ENCODE data around the gene TRERF1.
"Not testable (repeated sequence)": the region's sequence is repeated elsewhere in the genome, so short reads cannot be mapped to it uniquely, and the experiment has no call there.

TRERF1 gene

DNA sequence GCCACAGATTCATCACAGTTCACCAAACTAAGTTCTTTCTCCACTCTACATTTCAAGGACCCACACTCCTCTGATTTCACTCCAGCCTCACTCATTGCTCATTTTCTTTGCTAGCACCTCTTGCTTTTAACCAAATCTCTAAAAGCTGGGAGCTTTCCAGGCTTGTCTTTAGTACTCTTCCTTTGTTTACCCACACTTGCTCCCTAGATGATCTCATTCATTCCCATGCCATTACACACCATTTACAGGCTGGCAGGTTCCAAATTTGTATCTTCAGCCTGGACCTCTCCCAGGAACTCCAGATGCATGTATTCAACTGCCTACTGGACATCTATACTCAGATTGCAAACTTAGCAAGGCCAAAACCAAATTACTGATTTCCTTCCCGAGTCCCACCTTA lies 251.7 kb downstream of the TRERF1 start:
- TF ChIP-seq, protein P1, sequence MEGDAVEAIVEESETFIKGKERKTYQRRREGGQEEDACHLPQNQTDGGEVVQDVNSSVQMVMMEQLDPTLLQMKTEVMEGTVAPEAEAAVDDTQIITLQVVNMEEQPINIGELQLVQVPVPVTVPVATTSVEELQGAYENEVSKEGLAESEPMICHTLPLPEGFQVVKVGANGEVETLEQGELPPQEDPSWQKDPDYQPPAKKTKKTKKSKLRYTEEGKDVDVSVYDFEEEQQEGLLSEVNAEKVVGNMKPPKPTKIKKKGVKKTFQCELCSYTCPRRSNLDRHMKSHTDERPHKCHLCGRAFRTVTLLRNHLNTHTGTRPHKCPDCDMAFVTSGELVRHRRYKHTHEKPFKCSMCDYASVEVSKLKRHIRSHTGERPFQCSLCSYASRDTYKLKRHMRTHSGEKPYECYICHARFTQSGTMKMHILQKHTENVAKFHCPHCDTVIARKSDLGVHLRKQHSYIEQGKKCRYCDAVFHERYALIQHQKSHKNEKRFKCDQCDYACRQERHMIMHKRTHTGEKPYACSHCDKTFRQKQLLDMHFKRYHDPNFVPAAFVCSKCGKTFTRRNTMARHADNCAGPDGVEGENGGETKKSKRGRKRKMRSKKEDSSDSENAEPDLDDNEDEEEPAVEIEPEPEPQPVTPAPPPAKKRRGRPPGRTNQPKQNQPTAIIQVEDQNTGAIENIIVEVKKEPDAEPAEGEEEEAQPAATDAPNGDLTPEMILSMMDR (IDR thresholded peaks at IDR 0.05; ENCODE audit: low read depth, low read length): no peak
- no peak overlapping the region for H3K4me3 ChIP-seq (replicated peaks in 1 of 2; ENCODE audit: low read depth in 2 of 2, low read length in 2 of 2)
- DNase-seq (ENCODE audit: low read depth in 2 of 2): peak; percentile 89 to 93

DNA sequence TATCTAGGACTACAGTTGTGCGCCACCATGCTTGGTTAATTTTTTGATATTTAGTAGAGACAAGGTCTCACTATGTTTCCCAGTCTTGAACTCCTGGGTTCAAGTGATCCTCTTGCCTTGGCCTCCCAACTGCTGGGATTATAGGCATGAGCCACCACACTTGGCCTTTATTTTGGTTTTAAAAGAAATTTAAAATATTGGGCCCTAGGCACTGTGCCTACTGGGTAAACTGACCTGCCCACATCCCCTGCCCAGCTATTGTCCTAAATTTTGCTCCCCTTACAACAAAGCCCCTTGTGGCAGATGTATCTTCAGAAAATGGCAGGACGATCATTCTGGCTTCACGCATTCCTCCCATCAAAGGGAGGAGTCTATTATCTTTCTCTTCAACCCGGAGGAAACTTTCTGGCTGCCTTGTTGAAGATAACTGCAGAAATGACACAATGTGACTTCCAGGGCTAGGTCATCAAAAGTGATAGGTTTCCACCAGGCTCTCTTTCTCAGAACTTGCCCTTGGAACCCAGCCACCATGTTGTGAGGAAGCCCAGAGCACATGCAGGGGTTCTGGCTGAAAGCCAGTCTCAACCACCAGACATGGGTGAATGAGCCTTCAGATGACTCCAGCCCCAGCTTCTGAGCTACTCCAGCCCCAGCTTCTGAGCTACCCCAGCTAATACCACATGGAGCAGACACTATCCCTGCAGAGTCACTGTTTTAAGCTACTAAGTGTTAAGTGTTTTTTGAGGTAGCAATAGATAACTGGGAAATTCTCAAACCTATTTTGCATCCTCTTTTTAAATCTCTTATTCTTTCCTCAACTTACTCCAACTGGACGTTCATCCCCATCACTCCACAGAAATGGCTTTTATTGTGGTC lies 252.4 kb downstream of the TRERF1 start:
- peak; percentile 66 to 73 for DNase-seq (ENCODE audit: low read depth in 2 of 2)
- TF ChIP-seq, protein P1 (IDR thresholded peaks at IDR 0.05; ENCODE audit: low read depth, low read length): no peak
- no peak overlapping the region for H3K4me3 ChIP-seq (replicated peaks in 1 of 2; ENCODE audit: low read depth in 2 of 2, low read length in 2 of 2)

DNA sequence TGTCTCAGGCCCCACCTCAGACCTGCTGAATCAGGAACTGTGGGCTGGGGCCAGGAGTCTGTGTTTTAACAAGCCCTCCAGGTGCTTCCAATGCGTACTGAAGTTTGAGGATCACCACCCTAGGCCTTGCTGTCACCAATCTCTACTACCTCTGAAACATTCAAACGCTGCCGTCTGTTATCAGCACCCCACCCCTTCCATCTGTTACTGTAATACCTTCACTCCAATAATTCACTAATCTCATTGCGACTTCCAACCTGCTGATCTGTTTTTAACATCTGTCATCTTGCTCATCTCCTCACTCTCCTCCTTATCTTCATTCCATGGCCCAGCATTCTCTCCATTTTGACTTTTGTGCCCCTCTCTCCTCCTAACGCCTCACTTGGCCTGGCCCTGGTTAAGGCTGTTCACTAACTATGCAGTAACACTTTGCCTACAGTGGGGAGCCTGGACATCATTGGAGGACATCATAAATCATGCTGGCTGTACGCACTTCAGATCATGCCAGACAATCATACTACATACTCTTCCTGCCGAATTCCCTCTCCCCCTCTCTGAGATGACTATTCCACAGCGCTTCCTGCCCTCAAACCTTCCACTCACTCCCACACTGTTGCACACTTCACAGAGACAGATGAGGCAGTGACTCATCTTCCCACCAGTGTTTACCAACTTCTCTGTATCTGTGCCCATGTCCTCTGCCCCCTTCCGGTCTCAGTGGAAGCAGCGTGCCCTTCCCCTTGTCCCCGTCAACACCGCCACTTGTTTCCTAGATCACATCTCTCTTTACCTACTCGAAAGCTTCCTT lies 254.0 kb downstream of the TRERF1 start:
- peak; percentile 72 to 82 for DNase-seq (ENCODE audit: low read depth in 2 of 2)
- TF ChIP-seq, protein P1 (IDR thresholded peaks at IDR 0.05; ENCODE audit: low read depth, low read length): no peak
- H3K4me3 ChIP-seq (replicated peaks in 1 of 2; ENCODE audit: low read depth in 2 of 2, low read length in 2 of 2): no peak overlapping the region

GRCh38 chr6:42195415-42195814 lies 256.3 kb downstream of the TRERF1 start:
- TF ChIP-seq, protein P1 (IDR thresholded peaks at IDR 0.05; ENCODE audit: low read depth, low read length): no peak
- no peak for DNase-seq (ENCODE audit: low read depth in 2 of 2)
- H3K4me3 ChIP-seq (replicated peaks in 1 of 2; ENCODE audit: low read depth in 2 of 2, low read length in 2 of 2): no peak overlapping the region

- no peak overlapping the region for H3K4me3 ChIP-seq (replicated peaks in 1 of 2; ENCODE audit: low read depth in 2 of 2, low read length in 2 of 2)
- TF ChIP-seq, protein P1 (IDR thresholded peaks at IDR 0.05; ENCODE audit: low read depth, low read length): no peak
- no peak for DNase-seq (ENCODE audit: low read depth in 2 of 2)
Observed at GRCh38 chr6:42194056-42194455, 257.7 kb downstream of the TRERF1 start.

DNA sequence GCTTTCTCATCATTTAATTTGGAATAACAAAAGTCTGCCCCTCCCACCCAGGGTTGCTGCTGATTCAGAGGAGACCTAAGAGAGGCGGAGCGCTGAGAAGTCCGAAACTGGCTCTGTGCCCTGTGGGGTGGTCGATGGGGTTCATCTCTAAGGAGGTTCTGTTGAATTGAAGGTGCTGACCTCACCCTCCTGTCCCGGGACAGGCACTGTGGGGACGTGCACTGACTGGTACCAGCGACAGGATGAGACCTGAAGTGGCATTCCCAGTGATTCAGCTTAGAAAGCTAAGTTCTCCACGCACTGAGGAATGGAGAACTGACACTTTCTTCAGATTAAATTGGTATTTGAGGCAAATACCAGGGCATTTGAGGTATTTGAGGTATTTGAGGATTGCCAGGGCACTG lies 258.2 kb downstream of the TRERF1 start:
- no peak overlapping the region for H3K4me3 ChIP-seq (replicated peaks in 1 of 2; ENCODE audit: low read depth in 2 of 2, low read length in 2 of 2)
- TF ChIP-seq, protein P1 (IDR thresholded peaks at IDR 0.05; ENCODE audit: low read depth, low read length): no peak
- DNase-seq (ENCODE audit: low read depth in 2 of 2): peak in 1 of 2 donors; percentile 17

GRCh38 chr6:42192385-42192784 lies 259.3 kb downstream of the TRERF1 start:
- DNase-seq (ENCODE audit: low read depth in 2 of 2); H3K4me3 ChIP-seq (replicated peaks in 1 of 2; ENCODE audit: low read depth in 2 of 2, low read length in 2 of 2): not testable (repeated sequence)
